DMS153 treated with DMSO at 0.1 percent for 48 hours (cell line): ENCODE data around the gene OR6Q1.
A peak's percentile ranks its signal among the peaks of the same experiment; 100 is the strongest.
"Not testable (repeated sequence)": the region's sequence is repeated elsewhere in the genome, so short reads cannot be mapped to it uniquely, and the experiment has no call there.

Experiments used
- DNase-seq: peaks from one replicate; lab custom pipeline; 2025; ENCODE audit not compliant: unreplicated experiment; lab: John Stamatoyannopoulos, UW

The OR6Q1 gene

GRCh38 chr11:58030653-58031052 lies at the start of gene OR6Q1:
OR6Q1 (plus strand) TSS chr11:58030953; CDS start chr11:58030953, 0 bp downstream.
- DNase-seq = no peak

- no peak for DNase-seq
Measured at GRCh38 chr11:57981536-57981935, 49.2 kb upstream of the OR6Q1 start.

GRCh38 chr11:57982776-57983175 lies 48.0 kb upstream of the OR6Q1 start:
- DNase-seq = no peak

- no peak for DNase-seq
Measured at GRCh38 chr11:57983191-57983590, 47.6 kb upstream of the OR6Q1 start.

- not testable (repeated sequence) for DNase-seq
Measured at GRCh38 chr11:57999523-57999922, 31.2 kb upstream of the OR6Q1 start.

- not testable (repeated sequence) for DNase-seq
Measured at GRCh38 chr11:58000021-58000420, 30.7 kb upstream of the OR6Q1 start.

GRCh38 chr11:58000699-58001098 lies 30.1 kb upstream of the OR6Q1 start:
- no peak for DNase-seq

GRCh38 chr11:58003036-58003435 lies 27.7 kb upstream of the OR6Q1 start:
- DNase-seq = no peak

- DNase-seq = no peak
Measured at GRCh38 chr11:58003591-58003990, 27.2 kb upstream of the OR6Q1 start.

- DNase-seq = no peak
Measured at GRCh38 chr11:58004664-58005063, 26.1 kb upstream of the OR6Q1 start.

GRCh38 chr11:58006940-58007339 lies 23.8 kb upstream of the OR6Q1 start:
- no peak for DNase-seq

GRCh38 chr11:58011771-58012170 lies 19.0 kb upstream of the OR6Q1 start:
- no peak for DNase-seq

GRCh38 chr11:58023435-58023931 lies 7.3 kb upstream of the OR6Q1 start, which contains the start of gene OR9Q1:
OR9Q1 (plus strand) TSS chr11:58023881; CDS start chr11:58179445, 155,564 bp downstream.
- DNase-seq = no peak

GRCh38 chr11:58024601-58025091 lies 6.1 kb upstream of the OR6Q1 start:
- DNase-seq = peak; percentile 38

- no peak for DNase-seq
Measured at GRCh38 chr11:58027341-58027740, 3.4 kb upstream of the OR6Q1 start.

- DNase-seq = no peak
Measured at GRCh38 chr11:58028687-58029411, 1.9 kb upstream of the OR6Q1 start.

GRCh38 chr11:58034471-58034870 lies 3.7 kb downstream of the OR6Q1 start:
- DNase-seq = no peak

- DNase-seq = no peak
Measured at GRCh38 chr11:58039589-58039988, 8.8 kb downstream of the OR6Q1 start.

GRCh38 chr11:58043379-58043778 lies 12.6 kb downstream of the OR6Q1 start:
- DNase-seq = no peak

GRCh38 chr11:58046231-58046630 lies 15.5 kb downstream of the OR6Q1 start:
- no peak for DNase-seq

- DNase-seq = no peak
Measured at GRCh38 chr11:58047818-58048217, 17.1 kb downstream of the OR6Q1 start.

- no peak for DNase-seq
Measured at GRCh38 chr11:58055806-58056401, 25.2 kb downstream of the OR6Q1 start.
